ENCODE data around the gene PCDHA3. TPM values are rescaled to one million over a fixed set of nuclear protein-coding genes. Genes with fewer than 3 reads are reported as not detected.
A peak's percentile ranks its signal among the peaks of the same experiment; 100 is the strongest.

Gene PCDHA3
- total RNA-seq, 1 experiment from 2014 or later = not detected

DNA sequence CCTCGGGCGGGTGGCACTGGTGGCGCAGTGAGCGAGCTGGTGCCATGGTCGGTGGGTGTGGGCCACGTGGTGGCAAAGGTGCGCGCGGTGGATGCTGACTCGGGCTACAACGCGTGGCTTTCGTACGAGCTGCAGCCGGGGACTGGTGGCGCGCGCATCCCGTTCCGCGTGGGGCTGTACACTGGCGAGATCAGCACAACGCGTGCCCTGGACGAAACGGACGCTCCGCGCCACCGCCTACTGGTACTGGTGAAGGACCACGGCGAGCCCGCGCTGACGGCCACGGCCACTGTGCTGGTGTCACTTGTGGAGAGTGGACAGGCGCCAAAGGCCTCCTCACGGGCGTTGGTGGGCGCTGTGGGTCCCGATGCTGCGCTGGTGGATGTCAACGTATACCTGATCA lies 8.0 kb downstream of the PCDHA3 start:
- Histone ChIP-seq H3K36me3 (ENCODE audit: control insufficient read depth, insufficient read depth, low read length) (no peaks in the 10 kb centered on the region), H3K27me3 (ENCODE audit: control insufficient read depth, insufficient read depth, low read length) (no peaks in the 10 kb centered on the region), H3K9me3 (ENCODE audit: control insufficient read depth, insufficient read depth, low read depth, low read length) (peaks cover 3% of the 10 kb centered on the region; the same call in 1 of the 2 replicates), H3K27ac (ENCODE audit: low read length) (no peak overlapping the region), H3K4me3 (ENCODE audit: low read depth in 2 of 2, low read length in 2 of 2) (no peak overlapping the region), H3K4me1 (ENCODE audit: control insufficient read depth, insufficient read depth, low read length) (no peaks in the 10 kb centered on the region)
- TF ChIP-seq POLR2AphosphoS5 (IDR thresholded peaks at IDR 0.05; ENCODE audit: low read depth, low read length) (no peak), TCF7L2 (IDR thresholded peaks at IDR 0.05; ENCODE audit: low read depth, low read length) (no peak), SIN3A (IDR thresholded peaks at IDR 0.05; ENCODE audit: borderline replicate concordance, insufficient read depth, low read depth, low read length) (no peak)
- TF ChIP-seq, protein P1, sequence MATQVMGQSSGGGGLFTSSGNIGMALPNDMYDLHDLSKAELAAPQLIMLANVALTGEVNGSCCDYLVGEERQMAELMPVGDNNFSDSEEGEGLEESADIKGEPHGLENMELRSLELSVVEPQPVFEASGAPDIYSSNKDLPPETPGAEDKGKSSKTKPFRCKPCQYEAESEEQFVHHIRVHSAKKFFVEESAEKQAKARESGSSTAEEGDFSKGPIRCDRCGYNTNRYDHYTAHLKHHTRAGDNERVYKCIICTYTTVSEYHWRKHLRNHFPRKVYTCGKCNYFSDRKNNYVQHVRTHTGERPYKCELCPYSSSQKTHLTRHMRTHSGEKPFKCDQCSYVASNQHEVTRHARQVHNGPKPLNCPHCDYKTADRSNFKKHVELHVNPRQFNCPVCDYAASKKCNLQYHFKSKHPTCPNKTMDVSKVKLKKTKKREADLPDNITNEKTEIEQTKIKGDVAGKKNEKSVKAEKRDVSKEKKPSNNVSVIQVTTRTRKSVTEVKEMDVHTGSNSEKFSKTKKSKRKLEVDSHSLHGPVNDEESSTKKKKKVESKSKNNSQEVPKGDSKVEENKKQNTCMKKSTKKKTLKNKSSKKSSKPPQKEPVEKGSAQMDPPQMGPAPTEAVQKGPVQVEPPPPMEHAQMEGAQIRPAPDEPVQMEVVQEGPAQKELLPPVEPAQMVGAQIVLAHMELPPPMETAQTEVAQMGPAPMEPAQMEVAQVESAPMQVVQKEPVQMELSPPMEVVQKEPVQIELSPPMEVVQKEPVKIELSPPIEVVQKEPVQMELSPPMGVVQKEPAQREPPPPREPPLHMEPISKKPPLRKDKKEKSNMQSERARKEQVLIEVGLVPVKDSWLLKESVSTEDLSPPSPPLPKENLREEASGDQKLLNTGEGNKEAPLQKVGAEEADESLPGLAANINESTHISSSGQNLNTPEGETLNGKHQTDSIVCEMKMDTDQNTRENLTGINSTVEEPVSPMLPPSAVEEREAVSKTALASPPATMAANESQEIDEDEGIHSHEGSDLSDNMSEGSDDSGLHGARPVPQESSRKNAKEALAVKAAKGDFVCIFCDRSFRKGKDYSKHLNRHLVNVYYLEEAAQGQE (IDR thresholded peaks at IDR 0.05; ENCODE audit: insufficient read depth in 1 of 2, low read depth in 2 of 2, low read length in 1 of 2) = no peak
- TF ChIP-seq, protein P2, sequence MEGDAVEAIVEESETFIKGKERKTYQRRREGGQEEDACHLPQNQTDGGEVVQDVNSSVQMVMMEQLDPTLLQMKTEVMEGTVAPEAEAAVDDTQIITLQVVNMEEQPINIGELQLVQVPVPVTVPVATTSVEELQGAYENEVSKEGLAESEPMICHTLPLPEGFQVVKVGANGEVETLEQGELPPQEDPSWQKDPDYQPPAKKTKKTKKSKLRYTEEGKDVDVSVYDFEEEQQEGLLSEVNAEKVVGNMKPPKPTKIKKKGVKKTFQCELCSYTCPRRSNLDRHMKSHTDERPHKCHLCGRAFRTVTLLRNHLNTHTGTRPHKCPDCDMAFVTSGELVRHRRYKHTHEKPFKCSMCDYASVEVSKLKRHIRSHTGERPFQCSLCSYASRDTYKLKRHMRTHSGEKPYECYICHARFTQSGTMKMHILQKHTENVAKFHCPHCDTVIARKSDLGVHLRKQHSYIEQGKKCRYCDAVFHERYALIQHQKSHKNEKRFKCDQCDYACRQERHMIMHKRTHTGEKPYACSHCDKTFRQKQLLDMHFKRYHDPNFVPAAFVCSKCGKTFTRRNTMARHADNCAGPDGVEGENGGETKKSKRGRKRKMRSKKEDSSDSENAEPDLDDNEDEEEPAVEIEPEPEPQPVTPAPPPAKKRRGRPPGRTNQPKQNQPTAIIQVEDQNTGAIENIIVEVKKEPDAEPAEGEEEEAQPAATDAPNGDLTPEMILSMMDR (IDR thresholded peaks at IDR 0.05) = no peak
- ATAC-seq (no peak), DNase-seq (ENCODE audit: low read depth, low spot score) (no peak)
- CTCF ChIA-PET = no interaction called here
- no TSS peak for BruUV-seq (replicated peaks)
- intact Hi-C loops (cut with micrococcal nuclease; ENCODE audit: unreplicated experiment) (no loop called here), in situ Hi-C loops (cut with HindIII; ENCODE audit: low pct_unique_long_range_greater_than_20kb, low sequenced_read_pairs) (no loop called here)
- POLR2A ChIA-PET = no interaction called here

DNA sequence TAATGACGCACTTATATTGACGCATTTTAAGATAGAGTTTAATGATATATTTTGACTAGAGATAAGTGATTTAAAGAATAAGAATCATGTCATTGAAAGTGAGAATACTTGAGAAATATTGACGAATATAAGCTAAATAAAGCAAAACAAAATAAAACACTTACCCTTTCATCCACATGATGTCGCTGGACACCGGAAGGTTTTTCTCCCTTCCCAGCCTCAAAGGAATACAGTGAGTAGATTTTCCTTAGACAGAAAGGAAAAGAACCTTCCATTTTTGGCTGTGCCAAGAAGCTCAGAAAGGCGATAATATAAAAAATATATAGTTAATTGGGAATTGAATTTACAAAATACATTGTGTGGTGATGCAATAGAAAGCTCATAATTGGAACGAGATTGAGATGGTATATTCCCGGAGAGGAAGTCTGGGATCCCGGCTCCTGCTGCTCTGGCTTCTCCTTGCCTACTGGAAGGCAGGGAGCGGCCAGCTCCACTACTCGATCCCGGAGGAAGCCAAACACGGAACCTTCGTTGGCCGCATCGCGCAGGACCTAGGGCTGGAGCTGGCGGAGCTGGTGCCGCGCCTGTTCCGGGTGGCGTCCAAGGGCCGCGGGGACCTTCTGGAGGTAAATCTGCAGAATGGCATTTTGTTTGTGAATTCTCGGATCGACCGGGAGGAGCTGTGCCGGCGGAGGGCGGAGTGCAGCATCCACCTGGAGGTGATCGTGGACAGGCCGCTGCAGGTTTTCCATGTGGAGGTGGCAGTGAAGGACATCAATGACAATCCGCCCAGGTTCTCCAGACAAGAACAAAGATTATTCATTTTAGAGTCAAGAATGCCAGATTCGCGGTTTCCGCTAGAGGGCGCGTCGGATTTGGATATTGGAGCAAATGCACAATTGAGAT lies 20.8 kb downstream of the PCDHA3 start, which contains the start of gene PCDHA5:
PCDHA5 (plus strand) TSS at position 239 of the 906 bp plus-strand sequence.
- Histone ChIP-seq H3K9me3 (ENCODE audit: control insufficient read depth, insufficient read depth, low read depth, low read length) (0 out of 2 replicates have a peak, but pooled peaks cover 6% of the 10 kb centered on the region), H3K27ac (ENCODE audit: low read length) (no peak within 1 kb of the TSS), H3K4me3 (ENCODE audit: low read depth in 2 of 2, low read length in 2 of 2) (no peak within 1 kb of the TSS)

More for the DNA sequence above, 20.8 kb downstream of the PCDHA3 start, which contains the start of gene PCDHA5:
- BruUV-seq (replicated peaks) = no TSS peak
- intact Hi-C loops (cut with micrococcal nuclease; ENCODE audit: unreplicated experiment) (no loop called here), in situ Hi-C loops (cut with HindIII; ENCODE audit: low pct_unique_long_range_greater_than_20kb, low sequenced_read_pairs) (no loop called here)
- TF ChIP-seq TCF7L2 (IDR thresholded peaks at IDR 0.05; ENCODE audit: low read depth, low read length) (no peak), POLR2AphosphoS5 (IDR thresholded peaks at IDR 0.05; ENCODE audit: low read depth, low read length) (no peak), SIN3A (IDR thresholded peaks at IDR 0.05; ENCODE audit: borderline replicate concordance, insufficient read depth, low read depth, low read length) (no peak)
- TF ChIP-seq, protein P2 (IDR thresholded peaks at IDR 0.05) = peak; percentile 51
- TF ChIP-seq, protein P1 (IDR thresholded peaks at IDR 0.05; ENCODE audit: insufficient read depth in 1 of 2, low read depth in 2 of 2, low read length in 1 of 2) = no peak
- no peak for ATAC-seq
- Histone ChIP-seq H3K4me1 (ENCODE audit: control insufficient read depth, insufficient read depth, low read length) (no peaks in the 10 kb centered on the region), H3K36me3 (ENCODE audit: control insufficient read depth, insufficient read depth, low read length) (no peaks in the 10 kb centered on the region), H3K27me3 (ENCODE audit: control insufficient read depth, insufficient read depth, low read length) (no peaks in the 10 kb centered on the region)
- ChIA-PET POLR2A (no interaction called here), CTCF (interaction anchor here (0.6 kb wide), 1 partner anchor 680 kb away, joined by 3 read pairs; no protein-coding TSS in a partner anchor)
- no peak for DNase-seq (ENCODE audit: low read depth, low spot score)

Measured in Panc1 (cell line).